ENCODE results near the gene UBL4A.
A peak's percentile ranks its signal among the peaks of the same experiment; 100 is the strongest.

The UBL4A gene

DNA sequence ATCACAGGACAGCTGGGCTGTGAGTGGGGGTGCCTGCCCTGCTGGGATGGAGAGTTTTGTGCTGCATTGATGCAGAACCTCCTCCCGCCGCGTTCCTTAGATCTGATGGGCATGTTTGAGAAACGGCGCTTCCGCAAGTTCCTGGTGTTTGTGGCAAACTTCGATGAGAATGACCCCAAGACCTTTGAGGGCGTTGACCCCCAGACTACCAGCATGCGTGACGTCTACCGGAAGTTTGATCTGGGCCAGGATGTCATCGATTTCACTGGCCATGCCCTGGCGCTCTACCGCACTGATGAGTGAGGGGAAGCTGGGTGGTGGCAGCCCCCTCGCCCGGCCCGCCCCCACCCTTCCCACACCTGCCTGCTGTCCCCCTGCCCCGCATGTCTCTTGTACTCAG lies 46.6 kb downstream of the UBL4A start:
- DNase-seq, result no peak
- TF ChIP-seq CTCF (IDR thresholded peaks at IDR 0.05; ENCODE audit: low read depth, low read length), result no peak
- H3K36me3 ChIP-seq, result peaks cover 30% of the 10 kb centered on the region
- no peaks in the 10 kb centered on the region for H3K9me3 ChIP-seq
- no peak overlapping the region for H3K4me3 ChIP-seq (ENCODE audit: low read depth, low read length)
- H3K27me3 ChIP-seq, result no peaks in the 10 kb centered on the region
- H3K4me1 ChIP-seq, result no peaks in the 10 kb centered on the region; the same call in 1 of the 2 replicates

DNA sequence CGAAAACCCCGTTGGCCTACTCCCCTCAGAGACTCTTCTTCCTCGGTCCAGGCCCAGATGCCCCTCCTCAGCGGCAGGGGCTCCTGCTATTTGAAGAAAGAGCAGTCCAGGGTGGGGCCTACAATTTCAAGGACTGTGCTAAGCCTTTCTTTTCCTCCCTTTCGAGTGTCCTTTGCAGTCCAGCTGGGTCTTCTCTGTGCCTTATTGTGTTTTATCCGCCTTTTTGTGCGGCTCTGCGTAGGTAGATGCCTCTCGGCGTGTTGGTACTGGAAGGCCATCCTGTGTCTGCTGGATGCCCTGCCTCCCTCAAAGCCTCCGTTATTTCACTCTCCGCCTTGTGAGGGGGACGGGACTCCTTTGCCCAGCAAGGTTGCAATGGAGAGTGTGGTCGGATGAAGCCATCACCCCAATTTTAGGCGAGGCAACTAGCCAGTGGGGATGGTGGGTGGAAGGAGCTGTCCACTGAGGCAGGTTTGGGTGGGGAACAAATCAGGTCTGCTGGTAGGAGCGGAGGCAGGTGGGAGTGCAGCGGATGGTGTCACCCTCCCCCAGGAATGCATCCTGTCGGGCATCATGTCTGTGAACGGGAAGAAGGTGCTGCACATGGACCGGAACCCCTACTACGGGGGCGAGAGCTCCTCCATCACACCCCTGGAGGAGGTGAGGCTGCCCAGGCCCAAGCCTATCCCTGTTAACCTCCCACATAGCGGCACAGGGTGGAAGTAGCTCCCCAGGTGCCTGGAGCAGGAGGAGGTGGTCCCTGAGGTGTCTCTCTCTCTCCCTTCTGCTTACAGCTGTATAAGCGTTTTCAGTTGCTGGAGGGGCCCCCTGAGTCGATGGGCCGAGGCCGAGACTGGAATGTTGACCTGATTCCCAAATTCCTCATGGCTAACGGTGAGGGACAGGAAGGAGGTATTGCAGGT lies 48.2 kb downstream of the UBL4A start:
- Histone ChIP-seq H3K4me3 (ENCODE audit: low read depth, low read length) (peak overlapping the region; percentile 64), H3K4me1 (no peaks in the 10 kb centered on the region; the same call in 1 of the 2 replicates), H3K36me3 (peaks cover 34% of the 10 kb centered on the region), H3K27me3 (no peaks in the 10 kb centered on the region), H3K9me3 (no peaks in the 10 kb centered on the region)
- TF ChIP-seq CTCF (IDR thresholded peaks at IDR 0.05; ENCODE audit: low read depth, low read length), result no peak
- no peak for DNase-seq

GRCh38 chrX:154436983-154437752 lies 49.2 kb downstream of the UBL4A start, which contains the start of gene GDI1:
Gene GDI1, plus strand, starts transcription at chrX:154437154. Its CDS starts 101 bp downstream, at chrX:154437255.
- no peaks in the 10 kb centered on the region for H3K27me3 ChIP-seq
- H3K4me3 ChIP-seq (ENCODE audit: low read depth, low read length), result peak within 1 kb of the TSS; percentile 64
- H3K36me3 ChIP-seq, result peaks cover 39% of the 10 kb centered on the region
- TF ChIP-seq CTCF (IDR thresholded peaks at IDR 0.05; ENCODE audit: low read depth, low read length), result no peak
- no peaks in the 10 kb centered on the region for H3K4me1 ChIP-seq
- DNase-seq, result peak; percentile 72
- H3K9me3 ChIP-seq, result no peaks in the 10 kb centered on the region

DNA sequence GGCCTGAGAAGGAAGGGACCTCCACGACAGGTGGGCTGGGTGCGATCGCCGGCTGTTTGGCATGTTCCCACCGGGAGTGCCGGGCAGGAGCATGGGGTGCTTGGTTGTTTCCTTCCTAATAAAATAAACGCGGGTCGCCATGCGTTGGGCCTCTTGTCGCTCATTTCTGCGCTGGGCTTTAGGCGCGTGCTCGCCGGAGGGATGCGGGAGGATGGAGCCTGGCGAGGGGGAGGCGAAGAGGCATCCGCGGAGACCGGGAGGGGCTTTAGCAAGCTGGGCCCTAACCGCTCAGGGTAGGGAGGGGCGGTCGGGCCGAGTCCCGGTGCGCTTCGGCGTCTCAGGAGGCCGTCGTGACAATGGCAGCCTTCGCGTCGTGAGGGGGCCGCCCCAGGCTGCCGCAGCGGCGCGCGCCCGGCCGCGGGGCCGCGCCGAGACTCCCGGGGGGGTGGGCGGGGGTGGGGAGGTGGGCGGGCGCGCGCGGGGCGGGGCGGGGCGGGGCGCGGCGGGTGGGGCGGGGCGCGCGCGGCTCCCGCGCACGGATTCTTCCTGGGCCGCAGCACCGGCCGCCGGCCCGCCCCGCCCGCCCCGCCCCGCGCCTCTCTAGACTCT lies 49.9 kb downstream of the UBL4A start:
- no peak for TF ChIP-seq CTCF (IDR thresholded peaks at IDR 0.05; ENCODE audit: low read depth, low read length)
- Histone ChIP-seq H3K36me3 (peaks cover 37% of the 10 kb centered on the region), H3K4me3 (ENCODE audit: low read depth, low read length) (peak overlapping the region; percentile 64), H3K9me3 (no peaks in the 10 kb centered on the region), H3K27me3 (no peaks in the 10 kb centered on the region), H3K4me1 (no peaks in the 10 kb centered on the region)
- DNase-seq, result peak; percentile 58

- Histone ChIP-seq H3K4me3 (ENCODE audit: low read depth, low read length) (no peak overlapping the region), H3K36me3 (peaks cover 32% of the 10 kb centered on the region), H3K4me1 (no peaks in the 10 kb centered on the region), H3K27me3 (no peaks in the 10 kb centered on the region), H3K9me3 (no peaks in the 10 kb centered on the region)
- no peak for DNase-seq
- TF ChIP-seq CTCF (IDR thresholded peaks at IDR 0.05; ENCODE audit: low read depth, low read length), result no peak
Measured at GRCh38 chrX:154435171-154435733, 51.2 kb downstream of the UBL4A start.

Data from BE2C (cell line).